HFFc6 (cell line): ENCODE measurements around the gene ANGPTL7. TPM values are rescaled to one million over a fixed set of nuclear protein-coding genes. Genes with fewer than 3 reads are reported as not detected.

Source experiments
- DNase-seq: peaks from one replicate; pipeline ENCODE4 v3.0.0-alpha.2; 2018
- H3K27ac Mint-ChIP-seq: 2 replicates; pipeline ENCODE4 v1.8.0; 2020; ENCODE audit warnings: mild to moderate bottlenecking, mixed read lengths
- H3K27me3 Mint-ChIP-seq: 2 replicates; pipeline ENCODE4 v1.8.0; 2021; ENCODE audit warnings: mild to moderate bottlenecking, moderate library complexity, mixed read lengths; ENCODE audit not compliant: insufficient read depth
- H3K36me3 Mint-ChIP-seq: 2 replicates; pipeline ENCODE4 v1.8.0; 2021; ENCODE audit warnings: low read depth, mixed read lengths
- H3K4me1 Mint-ChIP-seq: 2 replicates; pipeline ENCODE4 v1.8.0; 2020; ENCODE audit warnings: low read depth, mixed read lengths
- H3K4me3 Mint-ChIP-seq: 2 replicates; pipeline ENCODE4 v1.8.0; 2020; ENCODE audit warnings: mild to moderate bottlenecking, moderate library complexity, mixed read lengths
- H3K9me3 Mint-ChIP-seq: 2 replicates; pipeline ENCODE4 v1.8.0; 2020; ENCODE audit warnings: mild to moderate bottlenecking, mixed read lengths
- total RNA-seq, 6 experiments: library from RNA; stranded (reverse); fragmentation: NEBNext Ultra II Directional; extraction: Animal tissue kit (Norgen Biotek cat#: 25700); gene quantifications; 2 replicates in 1 of 6; 3 replicates in 5 of 6; pipeline ENCODE4 v1.2.3, GENCODE V29; 2021
- TF ChIP-seq, protein P1 (sequence below): fragments of 200-600 bp; sonication (generic); IDR thresholded peaks from 2 replicates; pipeline ENCODE4 v1.5.0; 2021; ENCODE audit warnings: antibody characterized with exemption, mild to moderate bottlenecking

Gene ANGPTL7
- total RNA-seq, 6 experiments from 2014 or later, result not detected

DNA sequence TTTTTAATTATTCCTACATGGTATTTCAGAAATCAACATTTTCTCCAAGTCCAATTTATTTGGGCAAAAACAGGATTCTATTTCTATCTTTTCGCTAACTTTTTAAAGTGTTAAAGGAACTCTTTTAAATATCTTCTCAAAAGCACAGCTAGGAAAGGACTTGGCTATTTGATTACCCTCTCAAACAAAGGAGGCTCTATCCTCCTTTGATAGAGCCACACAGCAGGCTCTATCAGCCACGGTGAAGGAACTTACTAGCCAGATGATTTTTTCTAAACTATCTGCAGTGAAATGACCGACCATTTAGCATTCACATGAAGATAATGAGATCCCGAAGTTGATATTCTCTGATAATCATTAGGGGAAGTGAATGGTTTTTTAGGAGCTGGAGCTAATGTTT, 9.1 kb downstream of the ANGPTL7 start:
- H3K36me3 Mint-ChIP-seq, result peaks cover 25% of the 10 kb centered on the region
- TF ChIP-seq, protein P1, sequence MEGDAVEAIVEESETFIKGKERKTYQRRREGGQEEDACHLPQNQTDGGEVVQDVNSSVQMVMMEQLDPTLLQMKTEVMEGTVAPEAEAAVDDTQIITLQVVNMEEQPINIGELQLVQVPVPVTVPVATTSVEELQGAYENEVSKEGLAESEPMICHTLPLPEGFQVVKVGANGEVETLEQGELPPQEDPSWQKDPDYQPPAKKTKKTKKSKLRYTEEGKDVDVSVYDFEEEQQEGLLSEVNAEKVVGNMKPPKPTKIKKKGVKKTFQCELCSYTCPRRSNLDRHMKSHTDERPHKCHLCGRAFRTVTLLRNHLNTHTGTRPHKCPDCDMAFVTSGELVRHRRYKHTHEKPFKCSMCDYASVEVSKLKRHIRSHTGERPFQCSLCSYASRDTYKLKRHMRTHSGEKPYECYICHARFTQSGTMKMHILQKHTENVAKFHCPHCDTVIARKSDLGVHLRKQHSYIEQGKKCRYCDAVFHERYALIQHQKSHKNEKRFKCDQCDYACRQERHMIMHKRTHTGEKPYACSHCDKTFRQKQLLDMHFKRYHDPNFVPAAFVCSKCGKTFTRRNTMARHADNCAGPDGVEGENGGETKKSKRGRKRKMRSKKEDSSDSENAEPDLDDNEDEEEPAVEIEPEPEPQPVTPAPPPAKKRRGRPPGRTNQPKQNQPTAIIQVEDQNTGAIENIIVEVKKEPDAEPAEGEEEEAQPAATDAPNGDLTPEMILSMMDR, result no peak
- H3K27ac Mint-ChIP-seq, result no peak overlapping the region
- no peak for DNase-seq
- no peak overlapping the region for H3K4me3 Mint-ChIP-seq
- H3K4me1 Mint-ChIP-seq, result peaks cover 6% of the 10 kb centered on the region
- H3K27me3 Mint-ChIP-seq, result peaks cover 2% of the 10 kb centered on the region; the same call in 1 of the 2 replicates
- H3K9me3 Mint-ChIP-seq, result no peaks in the 10 kb centered on the region

DNA sequence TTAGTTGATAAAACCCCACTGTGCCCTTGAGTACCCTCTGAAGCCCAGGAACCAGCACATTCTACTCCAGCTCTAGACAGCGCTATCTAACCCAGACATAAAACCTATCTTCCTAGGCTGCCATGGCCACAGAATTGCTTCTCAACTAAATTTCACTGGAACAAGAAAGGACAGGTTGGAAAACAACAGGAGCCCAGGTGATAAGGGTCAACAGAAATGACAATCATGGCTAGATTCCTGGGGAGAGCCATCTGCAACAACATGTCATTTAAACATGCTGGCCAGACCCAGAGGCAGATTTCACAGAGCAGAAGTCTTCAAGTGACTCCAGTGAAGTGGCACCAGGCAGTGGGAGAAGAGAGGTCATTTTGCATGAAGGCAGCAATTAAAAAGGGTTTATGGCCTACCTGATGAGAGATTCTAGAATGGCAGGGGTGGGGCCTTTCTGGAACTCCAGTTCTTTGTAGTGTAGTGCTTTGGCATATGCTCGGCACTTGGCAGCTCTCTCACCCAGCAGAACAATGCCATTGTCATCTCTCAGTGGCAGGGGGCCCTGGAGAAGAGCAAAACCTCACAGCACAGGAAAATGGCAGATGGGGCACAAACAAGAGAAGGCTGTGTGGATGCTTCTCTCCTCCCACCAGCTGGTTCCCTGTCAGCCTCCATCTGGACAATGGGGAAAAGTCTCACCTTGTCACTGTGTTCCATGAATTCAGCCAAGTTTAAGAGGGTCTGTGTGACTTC, 9.9 kb downstream of the ANGPTL7 start:
- H3K9me3 Mint-ChIP-seq, result no peaks in the 10 kb centered on the region
- H3K4me3 Mint-ChIP-seq, result no peak overlapping the region
- TF ChIP-seq, protein P1, result no peak
- H3K36me3 Mint-ChIP-seq, result peaks cover 30% of the 10 kb centered on the region
- peaks cover 2% of the 10 kb centered on the region; the same call in 1 of the 2 replicates for H3K27me3 Mint-ChIP-seq
- H3K4me1 Mint-ChIP-seq, result peaks cover 6% of the 10 kb centered on the region
- H3K27ac Mint-ChIP-seq, result no peak overlapping the region
- no peak for DNase-seq

DNA sequence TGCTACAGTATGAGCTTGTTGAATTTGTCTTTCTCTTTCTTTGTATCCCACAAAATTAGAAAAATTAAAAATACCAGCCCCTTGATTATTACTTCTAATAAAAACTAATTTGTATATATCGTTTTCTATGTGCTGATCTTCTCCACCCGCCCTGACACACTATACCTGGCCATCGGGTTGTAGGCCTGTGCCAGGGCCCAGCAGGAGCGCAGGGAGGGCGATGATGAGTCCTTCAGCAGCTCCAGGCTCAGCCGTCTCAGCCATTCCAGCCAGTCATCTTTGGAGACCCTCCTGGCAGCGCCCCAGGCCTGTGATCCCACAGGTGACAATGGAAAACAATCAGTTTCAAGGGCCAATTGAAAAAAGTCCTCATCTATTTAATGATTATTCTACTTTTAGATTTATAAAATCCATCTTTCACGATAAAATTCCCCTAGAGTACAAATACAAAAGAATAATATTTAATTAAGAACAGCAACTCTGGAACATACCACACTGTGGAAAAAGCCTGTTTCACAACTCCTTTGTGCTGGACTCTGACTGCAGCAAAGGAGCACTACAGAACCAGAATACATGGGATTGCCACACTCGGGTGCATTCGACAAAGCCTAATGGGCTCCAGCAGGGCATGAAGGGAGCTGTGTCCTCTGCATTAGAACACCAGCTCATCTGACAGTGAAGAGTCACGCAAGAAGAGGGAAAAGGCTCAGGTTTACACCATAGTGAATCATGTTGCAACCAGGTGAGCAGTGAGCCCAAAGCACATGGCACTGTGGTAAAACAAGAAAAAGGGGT, 15.4 kb downstream of the ANGPTL7 start:
- peaks cover 2% of the 10 kb centered on the region; the same call in 1 of the 2 replicates for H3K27me3 Mint-ChIP-seq
- H3K36me3 Mint-ChIP-seq, result peaks cover 14% of the 10 kb centered on the region
- TF ChIP-seq, protein P1, result no peak
- H3K27ac Mint-ChIP-seq, result no peak overlapping the region
- no peak for DNase-seq
- no peaks in the 10 kb centered on the region for H3K9me3 Mint-ChIP-seq
- 0 out of 2 replicates have a peak, but pooled peaks cover 6% of the 10 kb centered on the region for H3K4me1 Mint-ChIP-seq
- H3K4me3 Mint-ChIP-seq, result no peak overlapping the region

DNA sequence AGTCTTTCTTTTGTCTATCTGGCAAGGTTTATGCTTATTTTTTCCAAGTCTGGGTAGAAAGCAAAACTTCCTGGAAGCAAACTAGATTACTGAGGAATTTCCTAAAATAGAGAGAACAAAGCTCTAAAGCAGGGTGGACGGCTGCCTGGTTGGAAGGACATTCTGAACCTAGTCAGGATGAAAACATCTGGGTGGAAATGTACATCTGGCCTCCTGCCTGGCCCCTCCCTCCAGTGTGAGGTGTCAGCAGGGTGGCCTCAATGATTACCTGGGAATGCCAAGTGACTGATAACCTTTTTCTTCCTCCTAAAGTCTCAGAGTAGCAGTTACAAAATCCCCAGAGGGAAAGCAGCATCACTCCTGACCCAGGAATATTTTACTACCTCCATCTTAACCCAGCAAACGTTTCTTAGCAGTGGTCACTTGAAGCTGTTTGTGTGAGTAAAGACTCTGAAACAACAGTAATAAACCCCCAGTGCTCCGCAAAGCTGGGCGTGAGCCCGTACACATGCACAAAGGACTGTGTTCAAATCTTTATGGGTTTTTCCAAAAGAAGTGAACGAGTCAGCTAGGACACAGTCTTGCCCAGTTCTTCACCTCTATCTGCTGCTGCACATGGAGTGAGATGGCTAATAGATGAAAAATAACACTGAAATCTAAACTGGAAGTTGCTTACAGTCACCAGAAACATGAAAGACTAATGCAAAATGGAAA, 18.9 kb downstream of the ANGPTL7 start:
- H3K9me3 Mint-ChIP-seq, result no peaks in the 10 kb centered on the region
- no peak for DNase-seq
- peak overlapping the region; percentile 8; the same call in 1 of the 2 replicates for H3K27ac Mint-ChIP-seq
- H3K36me3 Mint-ChIP-seq, result peaks cover 29% of the 10 kb centered on the region
- 0 out of 2 replicates have a peak, but pooled peaks cover 6% of the 10 kb centered on the region for H3K4me1 Mint-ChIP-seq
- TF ChIP-seq, protein P1, result no peak
- H3K27me3 Mint-ChIP-seq, result peaks cover 2% of the 10 kb centered on the region; the same call in 1 of the 2 replicates
- H3K4me3 Mint-ChIP-seq, result no peak overlapping the region

DNA sequence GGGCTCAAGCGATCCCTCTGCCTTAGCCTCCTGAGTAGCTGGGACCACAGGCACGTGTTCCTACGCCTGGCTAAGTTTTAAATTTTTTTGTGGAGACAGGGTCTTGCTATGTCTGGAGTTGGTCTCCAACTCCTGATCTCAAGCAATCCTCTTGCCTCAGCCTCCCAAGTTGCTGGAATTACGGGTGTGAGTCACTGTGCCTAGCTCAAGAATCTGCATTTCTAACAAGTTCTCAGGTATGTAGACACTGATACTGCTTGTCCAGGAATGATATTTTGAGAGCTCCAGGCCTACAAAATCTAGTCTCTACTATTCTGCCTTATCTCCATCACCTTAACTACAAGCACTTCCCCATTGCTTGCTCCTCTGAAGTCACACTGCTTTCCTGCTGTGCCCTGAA, 22.3 kb downstream of the ANGPTL7 start:
- no peaks in the 10 kb centered on the region for H3K27me3 Mint-ChIP-seq

More for the DNA sequence above, 22.3 kb downstream of the ANGPTL7 start:
- Mint-ChIP-seq H3K4me3 (no peak overlapping the region), H3K27ac (no peak overlapping the region), H3K4me1 (0 out of 2 replicates have a peak, but pooled peaks cover 6% of the 10 kb centered on the region), H3K9me3 (no peaks in the 10 kb centered on the region), H3K36me3 (peaks cover 33% of the 10 kb centered on the region)
- TF ChIP-seq, protein P1, result no peak
- no peak for DNase-seq
